GF-D8 (cell line): ENCODE measurements around the gene DUSP6.
"Not testable (repeated sequence)": the region's sequence is repeated elsewhere in the genome, so short reads cannot be mapped to it uniquely, and the experiment has no call there.

Experiments used
- DNase-seq: peaks from one replicate; lab custom pipeline; 2025; lab: John Stamatoyannopoulos, UW

DUSP6 gene

GRCh38 chr12:89351489-89352241, 636 bp downstream of the DUSP6 start:
- DNase-seq = no peak

GRCh38 chr12:89350630-89351488, 1.4 kb downstream of the DUSP6 start:
- no peak for DNase-seq

- no peak for DNase-seq
These were observed 2.1 kb downstream of the DUSP6 start for GRCh38 chr12:89350260-89350629.

GRCh38 chr12:89349814-89350213, 2.5 kb downstream of the DUSP6 start:
- peak; percentile 59 for DNase-seq

- no peak for DNase-seq
These were observed 3.2 kb downstream of the DUSP6 start for GRCh38 chr12:89348894-89349699.

GRCh38 chr12:89347325-89347829, 4.9 kb downstream of the DUSP6 start:
- peak; percentile 12 for DNase-seq

- peak; percentile 96 for DNase-seq
These were observed 5.5 kb downstream of the DUSP6 start for GRCh38 chr12:89346741-89347324.

- peak; percentile 98 for DNase-seq
These were observed 6.2 kb downstream of the DUSP6 start for GRCh38 chr12:89345830-89346740.

- DNase-seq = no peak
These were observed 6.9 kb downstream of the DUSP6 start for GRCh38 chr12:89345376-89345775.

- DNase-seq = no peak
These were observed 7.5 kb downstream of the DUSP6 start for GRCh38 chr12:89344862-89345202.

- DNase-seq = no peak
These were observed 8.0 kb downstream of the DUSP6 start for GRCh38 chr12:89344043-89344861.

- no peak for DNase-seq
These were observed 9.2 kb downstream of the DUSP6 start for GRCh38 chr12:89343127-89343526.

GRCh38 chr12:89340861-89341260, 11.4 kb downstream of the DUSP6 start:
- DNase-seq = no peak

- no peak for DNase-seq
These were observed 12.8 kb downstream of the DUSP6 start for GRCh38 chr12:89339526-89339925.

- not testable (repeated sequence) for DNase-seq
These were observed 15.2 kb downstream of the DUSP6 start for GRCh38 chr12:89337136-89337535.

GRCh38 chr12:89335452-89336244, 16.7 kb downstream of the DUSP6 start:
- no peak for DNase-seq

- no peak for DNase-seq
These were observed 17.6 kb downstream of the DUSP6 start for GRCh38 chr12:89334548-89335169.

GRCh38 chr12:89333564-89334252, 18.6 kb downstream of the DUSP6 start:
- peak; percentile 76 for DNase-seq
